HG03064 (cell line): Measurements from ENCODE around the gene UPF1.

Source experiments
- ATAC-seq: cut with Tn5 transposase; IDR thresholded peaks from one replicate; pipeline ENCODE4 v1.9.1; 2021; ENCODE audit warnings: low read depth; ENCODE audit not compliant: unreplicated experiment

Gene UPF1

GRCh38 chr19:18831524-18832305, at the start of gene UPF1:
Gene UPF1, plus strand, starts transcription at chr19:18831959. Its CDS starts 251 bp downstream, at chr19:18832210.
- peak; percentile 66 for ATAC-seq

- ATAC-seq = no peak
Measured at GRCh38 chr19:18782559-18783225, 49.1 kb upstream of the UPF1 start.

- ATAC-seq = no peak
Measured at GRCh38 chr19:18783958-18784785, 47.6 kb upstream of the UPF1 start.

- ATAC-seq = no peak
Measured at GRCh38 chr19:18784786-18785120, 47.0 kb upstream of the UPF1 start.

GRCh38 chr19:18785179-18786124, 46.3 kb upstream of the UPF1 start:
- no peak for ATAC-seq

- no peak for ATAC-seq
Measured at GRCh38 chr19:18788529-18789421, 43.0 kb upstream of the UPF1 start.

GRCh38 chr19:18789422-18789869, 42.3 kb upstream of the UPF1 start:
- no peak for ATAC-seq

GRCh38 chr19:18789883-18790565, 41.7 kb upstream of the UPF1 start:
- ATAC-seq = no peak

GRCh38 chr19:18790566-18791314, 41.0 kb upstream of the UPF1 start, which contains the start of gene COMP:
Gene COMP, minus strand, starts transcription at chr19:18791305. Its CDS starts 36 bp downstream, at chr19:18791269.
- ATAC-seq = no peak

GRCh38 chr19:18791315-18791678, 40.5 kb upstream of the UPF1 start:
- no peak for ATAC-seq

GRCh38 chr19:18792661-18793060, 39.1 kb upstream of the UPF1 start:
- no peak for ATAC-seq

GRCh38 chr19:18793144-18794028, 38.4 kb upstream of the UPF1 start:
- ATAC-seq = no peak

- ATAC-seq = no peak
Measured at GRCh38 chr19:18794029-18794313, 37.8 kb upstream of the UPF1 start.

GRCh38 chr19:18794692-18795091, 37.1 kb upstream of the UPF1 start:
- ATAC-seq = no peak

- no peak for ATAC-seq
Measured at GRCh38 chr19:18795540-18795939, 36.2 kb upstream of the UPF1 start.

- no peak for ATAC-seq
Measured at GRCh38 chr19:18796239-18796638, 35.5 kb upstream of the UPF1 start.
